GM08714 (cell line): ENCODE data around the gene SLC39A12.
"Not testable (repeated sequence)": the region's sequence is repeated elsewhere in the genome, so short reads cannot be mapped to it uniquely, and the experiment has no call there.

Experiments used
- H3K4me3 ChIP-seq: fragments of 200-500 bp; sonication (Bioruptor generic); 2 replicates; pipeline ENCODE4 v1.5.1; 2014; ENCODE audit warnings: mild to moderate bottlenecking, low read length, inconsistent platforms
- ZNF274 ChIP-seq: IDR thresholded peaks from 2 replicates; pipeline ENCODE4 v1.6.1; 2012; ENCODE audit warnings: mild to moderate bottlenecking, low read depth, low read length

SLC39A12 gene

DNA sequence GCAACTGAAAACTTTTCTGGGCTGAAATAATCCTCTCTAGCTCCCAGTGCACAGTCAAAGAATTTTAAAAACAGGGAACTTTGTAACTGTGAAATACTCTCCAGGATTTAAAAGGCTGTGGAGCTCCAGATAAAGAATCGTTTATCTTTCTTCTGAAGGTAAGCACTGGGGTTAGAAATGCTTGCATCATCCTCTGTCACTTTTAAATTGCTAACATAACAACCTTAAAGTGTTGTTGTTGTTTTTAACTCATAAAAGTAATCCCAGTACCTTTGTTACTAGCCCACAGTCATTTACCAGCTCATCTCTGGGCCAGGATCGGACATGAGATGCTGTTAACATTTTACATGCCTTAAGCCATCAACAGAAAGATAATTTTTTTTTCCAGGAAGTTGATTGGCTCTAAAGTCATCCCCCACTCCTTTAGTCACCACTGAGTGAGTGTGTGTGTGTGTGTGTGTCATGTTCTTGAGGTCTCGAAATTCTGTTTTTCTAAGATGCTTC, at the start of gene SLC39A12:
Gene SLC39A12 (plus strand): TSS at position 51 of the 504 bp plus-strand sequence. CDS start 1,359 bp downstream, outside the sequence.
- TF ChIP-seq ZNF274 = no peak
- no peak within 1 kb of the TSS for H3K4me3 ChIP-seq

DNA sequence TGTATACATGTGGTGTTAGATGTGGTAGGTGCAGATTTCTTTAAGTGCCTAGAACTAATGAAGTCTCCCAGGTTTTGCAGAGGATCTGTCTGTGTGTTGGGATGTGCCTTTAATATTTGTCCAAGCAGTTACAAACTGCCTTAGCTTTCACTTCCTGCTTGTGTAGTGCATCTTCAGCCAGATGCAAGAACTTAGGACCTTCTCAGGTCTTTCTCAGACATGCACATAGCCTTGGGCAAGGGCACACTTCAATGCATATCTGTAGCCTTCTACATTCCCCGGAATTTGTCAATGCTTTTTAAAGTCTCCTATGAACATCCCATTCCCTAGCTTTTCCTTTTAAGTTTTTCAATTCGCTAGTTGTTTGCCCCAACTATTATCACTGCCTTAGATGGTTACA, 47.2 kb upstream of the SLC39A12 start:
- TF ChIP-seq ZNF274 = no peak
- H3K4me3 ChIP-seq = no peak overlapping the region

DNA sequence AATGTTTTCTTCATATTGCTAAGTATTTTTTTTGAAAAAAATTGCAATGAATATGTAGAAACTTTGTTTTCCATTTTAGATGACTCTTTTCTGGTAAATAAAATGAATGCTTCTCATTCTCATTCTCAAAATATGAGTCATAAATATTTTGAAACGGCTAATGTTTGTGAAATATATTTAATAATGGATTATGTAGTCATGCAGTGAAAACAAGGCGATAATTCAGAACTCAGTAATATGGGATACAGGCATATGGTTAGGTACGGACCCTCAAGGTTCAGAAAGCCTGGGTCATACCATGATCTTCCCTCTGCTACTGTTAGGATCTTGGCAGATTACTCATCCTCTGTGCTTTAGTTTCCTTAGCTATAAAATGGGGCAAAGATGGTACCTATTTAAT, 46.2 kb upstream of the SLC39A12 start:
- no peak for TF ChIP-seq ZNF274
- H3K4me3 ChIP-seq = no peak overlapping the region

DNA sequence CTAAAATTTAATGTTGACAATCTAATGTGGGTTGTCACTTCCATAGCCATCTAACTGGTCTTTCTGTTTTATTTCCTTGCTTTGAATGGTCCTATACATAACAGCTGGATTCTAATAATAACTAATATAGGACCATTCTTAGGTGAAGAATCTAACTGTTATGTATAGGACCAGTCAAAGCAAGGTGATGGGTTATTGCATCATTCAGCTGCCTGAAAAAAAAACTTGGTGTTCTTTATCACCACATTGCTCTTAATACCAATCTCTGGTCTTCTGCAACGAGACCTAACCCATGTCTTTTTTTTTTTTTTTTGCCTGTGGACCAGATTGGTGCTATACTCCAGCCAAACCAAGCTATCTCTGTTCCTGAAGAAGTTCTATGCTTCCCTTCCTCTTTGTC, 45.7 kb upstream of the SLC39A12 start:
- TF ChIP-seq ZNF274 = no peak
- no peak overlapping the region for H3K4me3 ChIP-seq

DNA sequence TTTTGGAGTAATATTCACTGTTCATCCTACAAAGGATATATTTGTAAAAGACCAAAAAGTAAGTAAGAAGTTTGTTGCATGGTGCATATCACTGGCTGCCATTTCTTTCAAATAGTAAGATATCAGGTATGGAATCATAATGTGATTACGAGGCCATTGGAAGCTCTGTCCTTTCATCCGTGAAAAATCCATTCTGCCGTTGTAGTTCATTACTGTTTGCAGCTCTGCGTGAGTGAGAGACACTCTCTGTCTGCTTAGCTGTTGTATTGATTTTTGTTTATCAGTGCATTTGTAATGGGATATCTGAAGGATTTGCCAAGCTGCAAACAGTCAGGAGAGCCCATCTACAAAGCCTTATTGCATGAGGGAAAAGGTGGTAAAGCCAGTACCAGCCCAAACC, 44.1 kb upstream of the SLC39A12 start:
- no peak for TF ChIP-seq ZNF274
- H3K4me3 ChIP-seq = no peak overlapping the region

DNA sequence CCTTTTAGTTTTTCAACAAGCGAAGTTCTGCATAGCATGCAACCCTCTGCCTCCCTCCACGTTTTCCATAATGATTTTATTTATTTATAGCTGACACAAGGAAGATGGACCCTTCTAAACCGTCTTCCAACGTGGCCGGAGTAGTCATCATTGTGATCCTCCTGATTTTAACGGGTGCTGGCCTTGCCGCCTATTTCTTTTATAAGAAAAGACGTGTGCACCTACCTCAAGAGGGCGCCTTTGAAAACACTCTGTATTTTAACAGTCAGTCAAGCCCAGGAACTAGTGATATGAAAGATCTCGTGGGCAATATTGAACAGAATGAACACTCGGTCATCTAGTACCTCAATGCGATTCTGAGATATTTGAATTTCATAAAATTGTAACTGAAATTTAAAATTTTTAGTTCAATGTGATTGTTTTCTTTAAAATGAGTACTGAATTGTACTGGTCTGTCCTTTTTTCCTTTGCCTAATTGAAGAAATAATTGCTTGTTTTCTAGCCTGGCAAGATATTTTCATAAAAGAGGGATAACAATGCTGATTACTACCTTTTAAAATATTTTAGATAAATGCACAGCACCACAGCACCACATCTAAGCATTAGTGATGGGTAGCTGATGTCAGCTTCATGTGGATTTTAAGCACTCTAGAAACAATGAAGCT, 41.5 kb upstream of the SLC39A12 start:
- H3K4me3 ChIP-seq = no peak overlapping the region
- TF ChIP-seq ZNF274 = no peak

DNA sequence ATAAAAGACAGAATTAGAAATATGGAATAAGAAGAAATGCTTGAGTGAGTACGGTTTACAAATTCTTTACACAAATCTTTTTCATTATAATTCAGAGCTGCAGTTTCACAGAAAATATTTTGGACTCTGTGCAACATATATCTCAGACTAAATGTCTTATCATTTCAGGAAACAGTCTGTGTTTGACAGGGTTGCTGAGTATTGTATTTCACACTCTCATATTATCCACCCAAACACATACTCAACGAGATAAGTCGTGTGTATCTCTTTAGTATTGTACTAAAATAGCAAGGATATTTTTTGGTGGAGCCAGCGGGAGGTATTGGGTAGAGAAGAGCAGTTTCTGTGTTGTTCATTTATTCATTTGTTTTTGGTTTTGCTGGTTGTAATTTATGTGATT, 39.0 kb upstream of the SLC39A12 start:
- no peak for TF ChIP-seq ZNF274
- H3K4me3 ChIP-seq = no peak overlapping the region

DNA sequence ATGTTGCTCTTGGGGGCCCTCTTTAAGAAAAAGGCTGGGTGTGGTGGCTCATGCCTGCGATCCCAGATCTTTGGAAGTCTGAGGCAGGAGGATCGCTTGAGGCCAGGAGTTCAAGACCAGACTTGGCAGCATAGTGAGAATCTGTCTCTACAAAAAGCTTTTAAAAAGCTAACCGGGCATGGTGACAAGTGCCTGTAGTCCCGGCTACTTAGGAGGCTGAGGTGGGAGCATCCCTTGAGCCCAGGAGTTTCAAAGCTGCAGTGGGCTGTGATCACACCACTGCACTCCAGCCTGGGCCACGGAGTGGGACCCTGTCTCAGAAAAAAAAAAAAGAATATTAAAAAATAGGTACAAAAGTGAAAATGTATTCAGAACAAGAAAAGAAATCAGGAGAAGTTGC, 38.1 kb upstream of the SLC39A12 start:
- H3K4me3 ChIP-seq = no peak overlapping the region
- no peak for TF ChIP-seq ZNF274

DNA sequence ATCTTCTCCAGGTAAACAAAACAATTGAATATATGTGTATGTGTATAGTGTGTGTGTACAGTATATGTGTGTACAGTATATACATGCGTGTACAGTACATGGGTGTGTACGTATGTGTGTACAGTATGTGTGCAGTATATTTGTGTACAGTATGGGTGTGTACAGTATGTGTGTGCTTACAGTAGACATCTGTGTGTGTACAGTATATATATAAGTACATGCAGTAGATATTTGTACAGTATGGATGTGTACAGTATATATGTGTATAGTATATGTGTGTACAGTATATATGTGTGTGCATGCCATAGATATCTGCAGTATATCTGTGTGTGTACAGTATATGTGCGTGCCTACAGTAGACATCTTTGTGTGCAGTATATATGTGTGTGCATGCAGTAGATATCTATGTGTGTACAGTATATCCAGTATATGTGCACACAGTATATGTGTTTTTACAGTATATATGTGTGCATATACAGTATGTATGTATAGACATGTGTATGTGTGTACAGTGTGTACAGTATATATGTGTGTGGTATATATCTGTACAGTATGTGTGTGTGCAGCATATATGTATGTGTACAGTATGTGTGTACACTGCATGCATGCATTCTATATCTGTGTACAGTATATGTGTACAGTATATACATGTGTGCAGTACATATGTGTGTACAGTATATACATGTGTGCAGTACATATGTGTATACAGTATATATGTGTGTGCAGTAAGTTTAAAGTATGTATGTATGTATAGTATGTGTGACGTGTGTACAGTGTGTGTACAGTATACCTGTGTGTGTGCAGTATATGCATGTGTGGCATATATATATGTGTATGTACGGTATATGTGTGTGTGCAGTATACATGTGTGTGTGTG, 37.3 kb upstream of the SLC39A12 start:
- no peak overlapping the region for H3K4me3 ChIP-seq
- TF ChIP-seq ZNF274 = no peak

DNA sequence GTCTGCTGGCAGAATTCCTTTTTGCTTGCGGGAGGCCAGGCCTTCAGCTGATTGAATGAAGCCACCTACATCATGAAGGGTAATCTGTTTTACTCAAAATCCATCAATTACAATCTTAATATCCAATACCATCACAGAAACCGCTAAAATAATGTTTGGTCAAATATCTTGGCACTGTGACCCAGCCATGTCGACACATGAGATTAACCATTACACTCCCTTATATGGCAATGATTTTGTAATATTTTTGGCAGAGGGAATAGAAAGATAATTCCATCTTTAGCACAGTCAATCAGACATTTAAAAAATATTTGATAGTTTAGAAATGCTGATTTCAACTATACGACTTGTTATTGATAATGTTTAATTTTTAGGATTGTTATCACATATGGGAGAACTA, 36.5 kb upstream of the SLC39A12 start:
- no peak overlapping the region for H3K4me3 ChIP-seq
- no peak for TF ChIP-seq ZNF274

DNA sequence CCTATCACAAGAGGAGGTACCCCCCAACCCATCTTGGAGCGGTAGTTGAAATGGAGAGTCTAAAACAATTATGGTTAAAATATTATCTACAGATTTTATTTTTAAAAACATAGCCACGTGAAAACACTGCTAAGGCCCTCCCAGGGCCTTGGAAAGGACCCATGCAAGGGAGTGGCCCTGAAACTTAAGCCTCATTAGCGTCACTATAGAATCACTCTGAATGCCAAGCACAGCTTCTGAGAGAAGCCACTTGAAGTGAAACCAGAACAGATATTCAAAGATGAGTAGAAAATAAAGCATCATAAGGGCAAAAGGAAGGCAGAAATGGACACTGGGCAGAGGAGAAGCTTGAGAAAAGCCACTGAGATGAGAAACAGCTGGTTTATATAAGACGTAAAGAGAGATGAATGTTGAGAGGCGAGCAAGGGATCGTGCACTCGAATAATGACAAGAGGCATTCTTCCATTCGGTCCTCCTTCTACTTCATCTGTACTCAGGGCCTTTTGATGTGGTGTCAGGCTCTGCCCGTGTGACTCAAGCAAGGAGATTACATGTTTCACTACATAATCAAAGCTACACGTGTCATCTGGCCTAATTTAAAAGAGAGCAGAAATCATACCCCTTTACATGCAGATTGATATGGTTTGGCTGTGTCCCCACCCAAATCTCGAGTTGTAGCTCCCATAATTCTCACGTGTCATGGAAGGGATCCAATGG, 33.4 kb upstream of the SLC39A12 start:
- no peak for TF ChIP-seq ZNF274

DNA sequence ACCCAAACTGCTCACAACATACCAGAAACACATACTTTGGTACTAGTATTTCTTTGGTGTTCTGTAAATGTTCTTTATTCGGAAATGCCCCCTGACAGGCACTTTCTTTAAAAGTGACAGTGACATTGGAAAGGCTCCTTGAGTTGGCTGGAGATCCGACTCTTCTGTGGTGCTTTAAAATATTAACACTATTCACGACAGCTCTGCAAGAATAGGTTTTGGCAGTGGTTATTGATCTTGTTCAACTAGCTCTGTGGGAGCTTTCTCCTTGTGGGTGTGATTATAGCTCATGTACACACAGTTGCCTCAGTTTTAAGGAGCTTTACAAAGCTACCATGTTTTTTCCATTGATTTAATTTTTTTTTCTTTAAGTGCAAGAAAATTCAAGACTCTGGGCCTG, 30.3 kb upstream of the SLC39A12 start:
- no peak for TF ChIP-seq ZNF274
- no peak overlapping the region for H3K4me3 ChIP-seq

More for the DNA sequence above, 33.4 kb upstream of the SLC39A12 start:
- no peak overlapping the region for H3K4me3 ChIP-seq

DNA sequence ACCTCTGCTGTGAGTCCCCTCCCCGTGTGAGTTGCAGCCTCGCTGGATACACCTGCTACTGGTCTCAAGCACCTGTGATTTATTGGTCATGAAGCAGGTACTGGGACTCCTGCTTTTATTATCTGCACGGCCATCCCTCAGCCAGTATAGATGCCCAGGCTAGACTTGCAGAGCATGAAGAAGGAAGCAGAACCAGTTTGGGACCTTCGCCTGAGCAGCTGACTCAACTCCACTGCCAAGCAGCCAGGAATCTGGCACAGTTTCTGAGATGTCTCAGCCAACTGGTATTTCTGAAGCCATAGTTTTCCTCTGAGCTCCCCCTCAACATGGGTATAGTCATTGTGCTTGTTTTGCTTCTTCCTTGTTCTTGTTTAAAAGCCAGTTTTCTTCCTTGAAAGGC, 28.0 kb upstream of the SLC39A12 start:
- TF ChIP-seq ZNF274 = no peak
- H3K4me3 ChIP-seq = no peak overlapping the region

DNA sequence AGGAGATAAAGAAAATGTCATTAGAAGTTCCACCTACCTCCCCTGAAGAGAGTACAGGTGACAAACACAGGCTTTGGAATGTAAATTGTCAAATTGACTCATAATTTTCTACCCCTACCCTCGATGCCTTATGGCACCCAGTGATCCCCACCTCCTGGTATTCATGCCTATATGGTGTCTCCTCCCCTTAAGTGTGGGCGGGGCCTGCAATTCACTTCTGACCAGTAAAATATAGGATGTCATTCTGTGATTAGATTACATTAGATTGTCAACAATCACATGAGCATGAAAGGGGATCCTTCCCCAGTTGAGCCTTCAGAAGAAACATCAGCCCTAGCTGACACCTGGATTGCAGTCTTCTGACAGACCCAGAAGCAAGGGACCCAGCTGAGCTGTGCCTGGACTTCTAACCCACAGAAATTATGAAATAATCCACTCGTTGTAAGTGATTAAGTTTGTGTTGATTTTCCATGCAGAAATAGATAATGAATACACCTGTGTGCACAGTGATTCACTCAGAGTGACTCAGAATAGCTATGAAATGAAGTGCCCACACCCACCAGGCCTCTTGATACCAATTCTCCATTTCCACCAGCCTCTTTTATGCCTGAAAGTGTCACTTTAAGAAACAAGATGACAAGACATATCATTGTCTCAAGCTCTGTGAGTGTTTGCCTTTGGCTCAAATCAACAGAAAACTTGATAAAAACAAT, 8.5 kb upstream of the SLC39A12 start:
- H3K4me3 ChIP-seq = no peak overlapping the region
- TF ChIP-seq ZNF274 = no peak

DNA sequence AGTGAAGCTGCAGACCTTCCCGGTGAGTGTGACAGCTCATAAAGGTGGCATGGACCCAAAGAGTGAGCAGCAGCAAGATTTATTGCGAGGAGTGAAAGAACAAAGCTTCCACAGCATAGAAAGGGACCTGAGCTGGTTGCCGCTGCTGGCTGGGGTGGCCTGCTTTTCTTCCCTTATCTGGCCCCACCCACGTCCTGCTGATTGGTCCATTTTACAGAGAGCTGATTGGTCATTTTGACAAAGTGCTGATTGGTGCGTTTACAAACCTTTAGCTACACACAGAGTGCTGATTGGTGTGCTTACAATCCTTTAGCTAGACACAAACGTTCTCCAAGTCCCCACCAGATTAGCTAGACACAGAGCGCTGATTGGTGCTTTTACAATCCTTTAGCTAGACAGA, 1.4 kb upstream of the SLC39A12 start:
- not testable (repeated sequence) for H3K4me3 ChIP-seq
